ENCODE results near the gene EML4. TPM values are rescaled to one million over a fixed set of nuclear protein-coding genes. Genes with fewer than 3 reads are reported as not detected.
A peak's percentile ranks its signal among the peaks of the same experiment; 100 is the strongest.

Gene EML4
- total RNA-seq, 2 donors from 2014 or later, result 68.2 to 76.5 TPM

GRCh38 chr2:42207826-42208225 lies 38.7 kb downstream of the EML4 start:
- no peak for ATAC-seq
- intact Hi-C loops (cut with DNase I, micrococcal nuclease), result no loop called here
- no peak for DNase-seq

DNA sequence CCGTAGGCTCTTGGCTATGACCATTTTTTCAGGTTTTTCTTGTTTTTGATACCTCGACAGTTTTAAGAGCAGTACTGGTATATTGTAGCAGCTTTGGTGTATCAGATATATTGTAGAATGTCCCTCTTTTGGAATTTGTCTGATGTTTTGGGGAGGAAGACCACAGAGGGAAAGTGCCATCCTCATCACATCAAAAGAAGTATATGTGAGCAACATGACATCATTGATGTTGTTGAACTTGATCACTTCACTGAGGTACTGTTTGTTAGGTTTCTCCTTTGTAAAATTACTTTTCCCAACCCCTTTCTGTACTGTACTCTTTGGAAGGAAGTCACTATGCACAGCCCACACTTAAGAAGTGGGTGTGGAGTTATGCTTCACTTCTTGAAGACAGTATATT lies 41.0 kb downstream of the EML4 start:
- ATAC-seq (no peak), DNase-seq (no peak)
- intact Hi-C loops (cut with DNase I, micrococcal nuclease), result no loop called here

DNA sequence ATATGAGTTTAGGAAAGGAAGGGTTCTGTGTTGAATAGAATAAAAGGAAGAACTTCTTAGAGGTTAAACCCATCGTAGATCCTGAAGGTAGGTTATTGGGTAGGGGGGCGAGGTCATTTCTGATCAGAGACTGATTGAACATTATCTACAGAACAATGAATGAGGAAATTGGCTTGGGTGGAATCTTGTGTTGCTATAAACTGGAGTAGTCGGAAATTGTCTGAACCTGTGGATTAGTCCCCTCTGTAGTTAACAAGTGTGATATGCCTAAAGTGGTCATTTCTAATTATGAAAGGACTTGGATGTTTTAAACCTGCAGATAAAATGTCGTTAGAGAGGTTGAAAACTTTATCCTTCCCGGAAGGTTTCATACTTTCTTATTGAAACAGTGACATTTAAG lies 42.1 kb downstream of the EML4 start:
- intact Hi-C loops (cut with DNase I, micrococcal nuclease), result no loop called here
- ATAC-seq, result no peak
- DNase-seq, result no peak

DNA sequence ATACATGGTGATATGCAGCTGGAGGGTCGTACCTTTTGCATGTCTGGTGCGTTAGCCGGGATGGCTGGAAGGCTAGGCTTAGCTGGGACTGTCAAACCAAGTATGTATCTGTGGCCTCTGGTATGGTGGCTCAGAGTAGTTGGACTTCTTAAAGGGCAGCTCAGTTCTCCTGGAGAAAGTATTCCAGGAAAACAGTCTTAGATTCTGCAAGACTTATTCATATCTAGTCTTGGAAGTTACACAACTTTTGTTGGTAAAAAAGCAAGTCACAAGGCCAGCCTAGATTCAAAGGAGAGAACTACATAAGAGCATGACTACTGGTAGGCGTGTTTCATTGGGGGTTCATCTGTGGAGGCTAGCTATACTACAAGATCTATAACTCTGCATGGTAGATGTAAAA lies 45.5 kb downstream of the EML4 start:
- intact Hi-C loops (cut with DNase I, micrococcal nuclease), result no loop called here
- ATAC-seq (no peak), DNase-seq (no peak)

DNA sequence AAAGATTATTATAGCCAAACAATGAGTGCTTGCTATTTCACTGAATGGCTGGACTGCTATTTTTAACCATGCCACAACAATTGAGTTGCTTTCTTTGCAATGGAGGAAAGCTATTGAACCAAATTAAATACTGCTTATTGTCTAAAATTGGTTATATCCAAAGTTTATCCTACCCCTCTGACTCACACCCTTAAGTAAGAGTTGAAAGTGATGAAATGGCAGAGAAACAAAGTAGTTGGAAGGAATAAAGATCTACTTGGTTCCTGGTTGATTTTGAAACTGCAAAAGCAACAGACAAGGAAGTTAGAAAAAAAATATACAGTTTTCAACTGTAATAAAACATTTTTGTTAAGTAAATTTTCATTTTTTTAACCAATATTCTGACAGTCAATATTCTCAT lies 47.5 kb downstream of the EML4 start:
- DNase-seq (no peak), ATAC-seq (peak; percentile 45)
- intact Hi-C loops (cut with DNase I, micrococcal nuclease), result no loop called here

DNA sequence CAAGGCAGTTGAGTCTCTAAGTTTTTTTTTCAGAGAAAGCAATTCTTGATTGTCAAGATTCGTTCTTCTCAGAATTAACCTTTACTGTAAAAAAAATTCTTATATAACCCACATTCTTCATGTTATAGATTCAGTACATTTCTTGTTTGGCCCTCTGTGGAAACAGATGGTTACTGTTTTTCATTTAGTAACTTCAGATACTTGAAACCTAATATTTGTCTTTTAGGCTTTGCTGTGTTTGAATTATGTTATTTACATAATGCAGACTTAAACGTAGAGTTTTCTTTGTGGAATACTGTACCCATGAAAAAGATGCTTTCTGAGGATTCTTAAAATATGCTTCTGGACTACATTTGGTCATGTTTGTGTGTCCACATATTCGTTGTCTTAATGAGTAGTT lies 48.2 kb downstream of the EML4 start:
- no peak for DNase-seq
- intact Hi-C loops (cut with DNase I, micrococcal nuclease), result no loop called here
- no peak for ATAC-seq

- ATAC-seq (no peak), DNase-seq (no peak)
- intact Hi-C loops (cut with DNase I, micrococcal nuclease), result no loop called here
Measured at GRCh38 chr2:42217914-42218313, 48.8 kb downstream of the EML4 start.

- DNase-seq, result no peak
- intact Hi-C loops (cut with DNase I, micrococcal nuclease), result no loop called here
- no peak for ATAC-seq
Measured at GRCh38 chr2:42218712-42219111, 49.6 kb downstream of the EML4 start.

DNA sequence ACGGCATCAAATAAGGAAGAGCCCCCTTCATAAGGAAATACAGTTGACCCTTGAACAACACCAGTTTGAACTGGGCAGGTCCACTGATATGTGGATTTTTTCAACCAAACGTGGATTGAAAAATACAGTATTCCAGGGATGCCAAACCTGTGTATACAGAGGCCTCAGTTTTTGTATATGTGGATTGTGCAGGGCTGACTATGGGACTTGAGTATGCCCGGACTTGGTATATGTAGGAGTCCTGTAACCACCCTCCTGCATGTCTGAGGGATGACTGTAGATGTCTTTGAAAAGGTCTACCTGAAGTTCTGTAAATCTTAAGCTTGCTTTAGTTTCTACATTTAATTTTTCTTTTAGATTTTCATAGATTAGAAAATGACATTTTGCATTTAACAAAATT lies 50.0 kb downstream of the EML4 start:
- DNase-seq (no peak), ATAC-seq (no peak)
- intact Hi-C loops (cut with DNase I, micrococcal nuclease), result no loop called here

DNA sequence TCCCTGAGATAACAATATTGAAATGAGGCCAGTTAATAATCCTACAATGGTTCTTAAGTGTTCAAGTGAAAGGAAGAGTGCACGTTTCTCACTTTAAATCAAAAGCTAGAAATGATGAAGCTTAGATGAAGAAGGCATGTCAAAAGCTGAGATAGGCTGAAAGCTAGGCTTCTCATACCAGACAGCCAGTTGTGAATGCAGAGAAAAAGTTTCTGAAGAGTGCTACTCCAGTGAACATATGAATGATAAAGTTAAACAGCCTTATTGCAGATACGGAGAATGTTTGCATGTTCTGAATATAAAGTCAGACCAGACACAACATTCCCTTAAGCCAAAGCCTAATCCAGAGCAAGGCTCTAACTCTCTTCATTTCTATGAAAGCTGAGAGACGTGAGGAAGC lies 51.4 kb downstream of the EML4 start:
- no peak for ATAC-seq
- intact Hi-C loops (cut with DNase I, micrococcal nuclease), result no loop called here
- DNase-seq, result no peak

DNA sequence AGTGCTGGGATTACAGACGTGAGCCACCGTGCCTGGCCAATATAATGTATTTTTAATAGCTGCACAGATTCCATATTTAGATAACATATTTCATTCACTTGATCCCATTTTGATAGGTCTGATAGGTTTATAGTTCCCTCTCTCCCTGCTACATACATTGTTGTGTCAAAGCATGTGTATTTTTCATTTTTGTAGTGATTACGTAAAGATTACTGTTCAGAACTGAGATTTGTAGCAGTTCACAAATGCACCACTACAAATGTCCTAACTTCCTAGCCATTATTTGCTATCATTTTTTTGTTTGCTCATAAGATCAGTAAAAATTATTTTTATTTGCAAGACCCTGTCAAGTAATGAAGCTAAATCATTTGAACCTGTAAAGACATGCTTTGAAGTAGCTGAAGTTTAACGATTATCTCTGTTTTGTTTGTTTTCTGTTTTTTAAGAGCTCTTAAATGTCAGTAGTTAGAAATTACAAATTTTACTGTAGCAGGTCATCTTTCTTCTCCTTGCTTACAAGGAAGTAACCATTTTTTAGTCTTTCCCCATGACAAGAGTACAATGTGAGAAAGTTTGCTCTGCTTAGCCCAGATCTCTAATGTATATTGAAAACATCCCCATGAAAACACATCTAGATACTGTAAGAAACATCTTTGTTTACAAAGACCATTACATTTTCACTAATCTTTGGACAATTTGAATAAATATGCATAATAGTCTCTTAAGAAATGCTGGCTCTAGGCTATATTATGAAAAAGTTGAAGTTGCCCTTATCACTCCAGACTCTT lies 54.1 kb downstream of the EML4 start:
- ATAC-seq, result peak; percentile 31
- intact Hi-C loops (cut with DNase I, micrococcal nuclease), result no loop called here

DNA sequence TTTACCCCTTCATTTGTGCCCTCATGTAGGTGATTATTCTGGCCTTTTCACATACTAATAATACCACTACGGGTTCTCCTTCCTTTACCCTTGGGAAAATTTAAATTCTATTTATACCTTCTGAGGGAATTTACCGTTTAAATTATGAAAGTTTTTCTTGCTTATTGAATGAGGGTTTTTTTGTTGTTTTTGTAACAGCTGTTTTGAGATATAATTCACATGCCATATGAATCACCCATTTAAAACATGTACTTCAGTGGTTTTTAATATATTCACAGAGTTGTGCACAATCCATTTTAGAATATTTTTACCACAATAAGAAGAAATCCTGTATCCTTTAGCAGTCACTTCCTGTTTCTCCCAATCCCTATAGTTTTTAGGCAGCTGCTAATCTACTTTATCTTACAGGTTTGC lies 54.7 kb downstream of the EML4 start:
- peak; percentile 46 for ATAC-seq
- intact Hi-C loops (cut with DNase I, micrococcal nuclease), result no loop called here

More for the DNA sequence above, 54.1 kb downstream of the EML4 start:
- no peak for DNase-seq

GRCh38 chr2:42224422-42225067 lies 55.4 kb downstream of the EML4 start:
- DNase-seq (no peak), ATAC-seq (peak; percentile 88)
- intact Hi-C loops (cut with DNase I, micrococcal nuclease), result no loop called here

More for the DNA sequence above, 54.7 kb downstream of the EML4 start:
- no peak for DNase-seq

- intact Hi-C loops (cut with DNase I, micrococcal nuclease), result no loop called here
- no peak for DNase-seq
- ATAC-seq, result no peak
Measured at GRCh38 chr2:42225573-42225972, 56.4 kb downstream of the EML4 start.

GRCh38 chr2:42227491-42227890 lies 58.3 kb downstream of the EML4 start:
- intact Hi-C loops (cut with DNase I, micrococcal nuclease), result no loop called here
- ATAC-seq (no peak), DNase-seq (no peak)

GRCh38 chr2:42228101-42228500 lies 58.9 kb downstream of the EML4 start:
- no peak for DNase-seq
- no peak for ATAC-seq
- intact Hi-C loops (cut with DNase I, micrococcal nuclease), result no loop called here

DNA sequence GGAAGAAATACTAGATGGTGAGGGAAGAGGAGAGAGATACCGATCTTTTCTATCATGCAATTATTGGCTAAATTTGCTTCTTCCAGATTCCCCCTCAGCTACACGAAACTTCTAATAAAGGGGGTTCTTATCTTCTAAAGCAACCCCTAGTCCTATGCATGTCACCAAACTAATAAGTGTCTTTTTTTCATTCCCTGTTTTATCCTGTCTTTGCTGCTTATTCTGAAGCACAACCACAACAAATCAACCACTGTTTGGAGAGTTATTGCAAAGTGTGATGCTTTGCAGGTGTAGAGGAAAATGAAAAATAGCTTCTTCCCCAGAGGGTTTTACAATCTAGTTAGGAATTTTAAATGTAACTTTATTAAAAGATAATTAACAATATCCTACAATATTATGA lies 60.8 kb downstream of the EML4 start:
- ATAC-seq, result no peak
- DNase-seq, result no peak
- intact Hi-C loops (cut with DNase I, micrococcal nuclease), result loop anchor here in 1 of 2 donors (5.0 kb wide), 1 partner anchor 133 kb away; no protein-coding TSS in a partner anchor

DNA sequence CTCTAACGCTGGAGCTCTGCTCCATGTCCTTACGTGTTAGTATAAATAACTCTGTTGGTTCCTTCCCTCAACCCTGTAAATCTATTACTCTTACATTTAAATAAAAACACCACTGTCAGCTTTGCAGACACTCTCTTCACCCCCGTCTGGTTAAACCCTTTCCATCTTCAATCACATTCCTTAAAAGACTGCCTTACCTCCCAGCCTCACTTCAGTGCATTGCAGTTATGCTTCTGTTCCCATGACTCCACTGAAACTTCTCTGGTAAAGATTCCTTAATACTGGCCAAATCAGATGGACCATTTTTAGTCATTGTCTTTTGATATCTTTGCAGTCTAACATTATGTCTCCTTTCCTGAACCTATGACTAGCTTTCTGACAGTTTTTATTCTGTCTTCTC lies 61.7 kb downstream of the EML4 start:
- DNase-seq (no peak), ATAC-seq (no peak)
- intact Hi-C loops (cut with DNase I, micrococcal nuclease), result loop anchor here in 1 of 2 donors (5.0 kb wide), 1 partner anchor 134 kb away; no protein-coding TSS in a partner anchor

- no peak for ATAC-seq
Measured at GRCh38 chr2:42232024-42232423, 62.9 kb downstream of the EML4 start.

DNA sequence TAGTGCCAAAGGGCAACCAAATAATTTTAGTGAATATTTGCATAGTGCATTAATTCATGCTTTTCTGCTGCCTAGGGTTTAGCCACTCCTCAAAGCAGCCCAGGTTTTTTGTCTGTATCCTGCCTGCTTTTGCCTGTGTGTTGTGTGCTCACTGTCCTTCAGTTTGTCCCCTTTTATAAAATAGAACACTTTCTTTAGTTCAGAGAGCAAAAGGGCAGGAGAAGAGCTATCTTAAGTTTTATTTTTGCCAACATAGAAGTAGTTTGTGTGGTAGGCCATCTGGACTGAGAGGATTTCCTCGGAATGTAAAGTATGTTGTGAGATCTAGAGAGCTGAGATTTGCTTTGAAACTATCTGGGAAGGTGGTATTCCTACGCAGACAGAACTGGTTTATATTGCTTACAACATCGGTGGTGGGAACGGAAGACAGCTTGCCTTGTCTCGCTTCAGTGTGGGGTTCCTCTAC lies 64.9 kb downstream of the EML4 start:
- DNase-seq (no peak), ATAC-seq (no peak)
- intact Hi-C loops (cut with DNase I, micrococcal nuclease), result loop anchor here in 1 of 2 donors (5.0 kb wide), 1 partner anchor 137 kb away; no protein-coding TSS in a partner anchor

More at GRCh38 chr2:42232024-42232423, 62.9 kb downstream of the EML4 start:
- intact Hi-C loops (cut with DNase I, micrococcal nuclease), result loop anchor here in 1 of 2 donors (5.0 kb wide), 1 partner anchor 135 kb away; no protein-coding TSS in a partner anchor
- DNase-seq, result no peak

All from left colon (tissue), 2 donors.